ENCODE measurements around the gene AIFM3. TPM values are rescaled to one million over a fixed set of nuclear protein-coding genes. Genes with fewer than 3 reads are reported as not detected.
A peak's percentile ranks its signal among the peaks of the same experiment; 100 is the strongest.

Gene AIFM3
- total and polyA plus RNA-seq, 2 of the 13 experiments (the other 11 are each of a cell fraction or from before 2014, with no cell fraction given) = 9.0 to 15.3 TPM

DNA sequence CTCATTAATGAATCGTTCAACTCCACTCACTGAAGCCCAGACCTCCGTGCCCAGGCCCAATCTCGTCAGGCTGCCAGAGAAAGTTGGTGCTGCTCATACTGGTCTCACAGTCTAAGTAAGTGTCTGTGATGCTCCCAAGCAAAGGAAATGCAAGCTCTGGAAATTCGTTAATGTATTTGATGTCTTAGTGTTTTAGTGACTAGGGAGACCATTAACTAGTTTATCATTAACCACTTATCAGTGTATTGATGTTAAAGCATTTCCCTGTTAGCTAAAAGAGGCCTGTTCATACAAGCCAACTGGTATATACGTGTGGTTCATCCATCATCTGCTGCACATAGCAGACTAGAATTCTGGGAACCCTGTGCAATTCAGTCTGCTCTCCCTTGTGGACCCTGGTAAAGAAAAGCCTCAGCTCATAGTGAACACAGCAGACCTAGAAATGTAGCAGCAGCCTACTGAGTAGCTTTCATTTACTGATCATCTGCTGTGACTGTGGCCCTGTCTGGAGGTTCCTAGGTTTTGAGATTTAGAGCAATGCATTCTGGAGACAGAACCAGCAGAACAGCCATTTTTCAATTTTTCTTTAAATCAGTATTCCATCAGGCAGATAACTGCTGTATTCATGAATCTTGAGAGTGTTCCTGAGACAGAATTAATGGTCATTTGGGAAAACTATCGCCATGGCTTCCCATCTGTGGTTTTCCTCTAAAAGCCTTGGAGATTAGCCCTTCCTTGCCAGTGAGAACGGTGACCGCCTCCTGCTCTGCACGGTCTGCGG is 15.7 kb upstream of the AIFM3 start (continued):
- TF ChIP-seq ESRRA (CRISPR knock-in tag; IDR thresholded peaks at IDR 0.05; ENCODE audit: low read depth) (no peak; the same call in 1 of the 2 replicates), MEIS1 (CRISPR knock-in tag; IDR thresholded peaks at IDR 0.05; ENCODE audit: borderline replicate concordance) (peak; percentile 57; the same call in 1 of the 2 replicates), MYC (CRISPR knock-in tag; IDR thresholded peaks at IDR 0.05; ENCODE audit: borderline replicate concordance) (no peak), SUZ12 (IDR thresholded peaks at IDR 0.05; ENCODE audit: low read depth, low read length) (no peak), ZNF782 (CRISPR knock-in tag; IDR thresholded peaks at IDR 0.05; ENCODE audit: borderline replicate concordance) (no peak), MXD4 (CRISPR knock-in tag; IDR thresholded peaks at IDR 0.05) (no peak), ZBTB42 (CRISPR knock-in tag; IDR thresholded peaks at IDR 0.05) (no peak), ONECUT2 (CRISPR knock-in tag; IDR thresholded peaks at IDR 0.05) (peak; percentile 53; the same call in 1 of the 2 replicates), RARG (CRISPR knock-in tag; IDR thresholded peaks at IDR 0.05; ENCODE audit: low read depth) (no peak), BRCA1 (CRISPR knock-in tag; IDR thresholded peaks at IDR 0.05) (0 out of 2 replicates have a peak, but pooled peaks have one; percentile 3), ZNF101 (CRISPR knock-in tag; IDR thresholded peaks at IDR 0.05; ENCODE audit: borderline replicate concordance, low read depth) (no peak), NKX3-1 (CRISPR knock-in tag; IDR thresholded peaks at IDR 0.05) (0 out of 2 replicates have a peak, but pooled peaks have one; percentile 56), GATA4 (IDR thresholded peaks at IDR 0.05; ENCODE audit: borderline replicate concordance, low read depth) (peak; percentile 81; the same call in 1 of the 2 replicates), ZBTB4 (CRISPR knock-in tag; IDR thresholded peaks at IDR 0.05; ENCODE audit: borderline replicate concordance) (no peak), ZFP37 (CRISPR knock-in tag; IDR thresholded peaks at IDR 0.05; ENCODE audit: borderline replicate concordance) (no peak), ZFAT (CRISPR knock-in tag; conservative IDR thresholded peaks at IDR 0.05) (no peak), ZNF556 (CRISPR knock-in tag; IDR thresholded peaks at IDR 0.05; ENCODE audit: borderline replicate concordance) (no peak; the same call in 1 of the 2 replicates), CENPT (CRISPR knock-in tag; IDR thresholded peaks at IDR 0.05; ENCODE audit: low read depth) (no peak), ARNT2 (CRISPR knock-in tag; IDR thresholded peaks at IDR 0.05; ENCODE audit: low read depth) (0 out of 2 replicates have a peak, but pooled peaks have one; percentile 8), ZNF773 (CRISPR knock-in tag; IDR thresholded peaks at IDR 0.05; ENCODE audit: borderline replicate concordance) (no peak), ATF3 (CRISPR knock-in tag; IDR thresholded peaks at IDR 0.05) (no peak), TCF7 (IDR thresholded peaks at IDR 0.05; ENCODE audit: low read depth) (no peak; the same call in 1 of the 2 replicates), ZSCAN21 (CRISPR knock-in tag; IDR thresholded peaks at IDR 0.05; ENCODE audit: borderline replicate concordance) (no peak), KDM2A (CRISPR knock-in tag; IDR thresholded peaks at IDR 0.05; ENCODE audit: borderline replicate concordance, low read depth) (no peak), ZNF260 (CRISPR knock-in tag; IDR thresholded peaks at IDR 0.05; ENCODE audit: borderline replicate concordance, low read depth) (no peak)
- TF ChIP-seq, protein P1, sequence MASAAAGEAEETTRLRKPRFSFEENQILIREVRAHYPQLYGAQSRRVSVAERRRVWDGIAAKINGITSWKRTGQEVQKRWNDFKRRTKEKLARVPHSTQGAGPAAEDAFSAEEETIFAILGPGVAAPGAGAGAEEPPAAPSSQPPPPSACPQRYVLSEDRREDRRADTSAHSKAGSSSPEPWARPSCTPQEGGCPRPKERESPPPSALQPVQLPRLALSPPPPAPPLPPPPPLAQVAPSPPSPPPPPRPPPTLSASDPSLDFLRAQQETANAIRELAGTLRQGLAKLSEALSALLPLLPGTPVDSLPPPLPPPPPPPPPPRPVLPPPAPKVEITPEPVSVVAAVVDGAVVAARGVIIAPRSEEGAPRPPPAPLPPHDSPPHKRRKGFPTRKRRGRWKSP (CRISPR knock-in tag; IDR thresholded peaks at IDR 0.05) = 0 out of 2 replicates have a peak, but pooled peaks have one; percentile 10
